Cardiac muscle cell (in vitro differentiated cells and primary cell): ENCODE measurements around the gene ACRBP. TPM values are rescaled to one million over a fixed set of nuclear protein-coding genes. Genes with fewer than 3 reads are reported as not detected.

Source experiments
- DNase-seq, 2 donors: peaks; one replicate each; pipeline versions ENCODE4 v3.0.0 to v3.0.0-alpha.2; 2010 to 2017; ENCODE audit warnings: low read depth in 1 of 2, low spot score in 1 of 2
- H3K27ac ChIP-seq: fragments of 200-600 bp; sonication (generic); 2 replicates; pipeline ENCODE4 v1.5.1; 2016
- H3K27me3 ChIP-seq: fragments of 200-600 bp; sonication (generic); 2 replicates; pipeline ENCODE4 v1.6.0; 2016; ENCODE audit warnings: control low read depth
- H3K36me3 ChIP-seq: fragments of 200-600 bp; sonication (generic); 2 replicates; pipeline ENCODE4 v1.5.1; 2016; ENCODE audit warnings: control low read depth
- H3K4me1 ChIP-seq: fragments of 200-600 bp; sonication (generic); 2 replicates; pipeline ENCODE4 v1.8.1; 2017; ENCODE audit warnings: low read depth, mild to moderate bottlenecking, mixed run types
- H3K4me3 ChIP-seq: fragments of 200-600 bp; sonication (generic); 2 replicates; pipeline ENCODE4 v1.5.1; 2016; ENCODE audit warnings: mild to moderate bottlenecking
- H3K9me3 ChIP-seq: fragments of 200-600 bp; sonication (generic); 2 replicates; pipeline ENCODE4 v1.5.1; 2017; ENCODE audit warnings: low read depth, mild to moderate bottlenecking, control low read depth
- polyA plus RNA-seq: library from polyadenylated mRNA; unstranded; fragments of >200 nt; fragmentation: Nextera tagmentation; extraction: Ambion mirVana; gene quantifications from 2 replicates; pipeline ENCODE4 v1.2.1, GENCODE V29; 2016
- total RNA-seq: library from RNA; depleted of rRNA; stranded (reverse); fragments of >200 nt; gene quantifications from 2 replicates; pipeline ENCODE4 v1.2.3, GENCODE V29; 2016
- TF ChIP-seq, protein P1 (sequence below): IDR thresholded peaks from 2 replicates; pipeline ENCODE4 v1.5.1; 2012; ENCODE audit warnings: low read depth, mild to moderate bottlenecking, low read length

Gene ACRBP
- total and polyA plus RNA-seq, 2 experiments from 2014 or later = 2.6 to 2.8 TPM

DNA sequence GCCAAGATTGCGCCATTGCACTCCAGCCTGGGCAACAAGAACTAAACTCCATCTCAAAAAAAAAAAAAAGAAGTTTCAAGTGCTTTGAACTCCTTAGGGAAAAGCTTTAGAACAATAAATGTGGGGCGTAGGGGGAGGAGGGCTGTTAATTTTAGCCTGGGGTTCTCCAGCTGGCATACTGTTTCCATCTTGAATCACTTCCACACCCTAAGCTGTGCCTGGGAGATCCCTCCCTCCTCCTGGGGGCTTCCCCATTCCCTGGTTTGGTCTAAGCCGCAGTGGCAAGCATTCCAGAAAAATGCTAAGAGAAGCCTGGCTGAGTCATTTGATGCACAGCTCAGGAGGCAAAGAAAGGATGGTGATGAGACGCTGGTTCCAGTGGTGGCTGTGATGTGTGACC lies 44.2 kb upstream of the ACRBP start:
- TF ChIP-seq, protein P1, sequence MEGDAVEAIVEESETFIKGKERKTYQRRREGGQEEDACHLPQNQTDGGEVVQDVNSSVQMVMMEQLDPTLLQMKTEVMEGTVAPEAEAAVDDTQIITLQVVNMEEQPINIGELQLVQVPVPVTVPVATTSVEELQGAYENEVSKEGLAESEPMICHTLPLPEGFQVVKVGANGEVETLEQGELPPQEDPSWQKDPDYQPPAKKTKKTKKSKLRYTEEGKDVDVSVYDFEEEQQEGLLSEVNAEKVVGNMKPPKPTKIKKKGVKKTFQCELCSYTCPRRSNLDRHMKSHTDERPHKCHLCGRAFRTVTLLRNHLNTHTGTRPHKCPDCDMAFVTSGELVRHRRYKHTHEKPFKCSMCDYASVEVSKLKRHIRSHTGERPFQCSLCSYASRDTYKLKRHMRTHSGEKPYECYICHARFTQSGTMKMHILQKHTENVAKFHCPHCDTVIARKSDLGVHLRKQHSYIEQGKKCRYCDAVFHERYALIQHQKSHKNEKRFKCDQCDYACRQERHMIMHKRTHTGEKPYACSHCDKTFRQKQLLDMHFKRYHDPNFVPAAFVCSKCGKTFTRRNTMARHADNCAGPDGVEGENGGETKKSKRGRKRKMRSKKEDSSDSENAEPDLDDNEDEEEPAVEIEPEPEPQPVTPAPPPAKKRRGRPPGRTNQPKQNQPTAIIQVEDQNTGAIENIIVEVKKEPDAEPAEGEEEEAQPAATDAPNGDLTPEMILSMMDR = no peak
- no peak overlapping the region for H3K4me3 ChIP-seq

DNA sequence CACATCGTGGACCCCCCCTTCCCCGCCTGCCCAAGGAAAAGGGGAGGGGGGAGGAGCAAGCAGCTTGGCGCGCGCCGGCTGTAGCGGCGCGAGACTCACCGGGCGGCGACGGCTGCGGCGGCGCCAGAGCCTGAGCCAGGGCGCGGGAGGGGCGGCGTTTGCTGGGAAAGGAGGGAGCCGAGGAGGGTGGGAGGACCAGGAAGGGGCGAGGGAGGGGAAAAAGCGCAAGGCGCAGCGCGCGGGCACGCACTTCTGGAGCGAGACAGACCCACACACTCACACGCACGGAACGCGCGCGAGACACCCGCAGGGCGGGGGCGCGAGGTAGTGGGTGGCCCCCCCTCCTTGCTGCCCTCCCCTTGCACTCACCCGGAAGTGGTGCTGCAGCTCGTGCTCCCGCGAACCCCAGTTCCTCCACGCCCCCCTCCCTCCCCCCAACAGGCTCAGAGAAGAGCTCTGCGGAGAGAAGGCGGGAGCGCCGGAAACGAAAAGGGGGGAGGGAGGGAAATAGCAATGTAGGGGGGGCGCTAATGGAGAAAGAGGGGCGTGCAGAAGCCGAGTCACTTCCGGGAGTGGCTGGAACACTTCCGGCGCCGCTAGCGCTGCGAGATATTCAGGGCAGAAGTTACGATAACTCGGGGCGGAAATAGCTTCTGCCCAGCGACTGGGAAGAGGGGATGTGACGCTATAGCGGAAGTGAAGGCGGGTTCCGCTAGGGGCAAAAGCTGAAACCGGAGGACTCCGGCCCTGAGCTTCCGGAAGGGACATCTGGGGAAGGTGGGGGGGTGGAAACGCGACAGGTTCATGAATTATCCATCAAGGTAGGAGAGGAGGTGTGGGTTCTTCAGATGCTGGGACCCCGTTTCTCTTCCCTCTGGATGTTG lies 42.0 kb upstream of the ACRBP start, which contains the start of gene ZNF384:
Gene ZNF384, minus strand, starts transcription at position 377 of the 884 bp plus-strand sequence. CDS start 9,855 bp downstream, outside the sequence.
- H3K4me1 ChIP-seq = peaks cover 13% of the 10 kb centered on the region
- peaks cover 2% of the 10 kb centered on the region for H3K36me3 ChIP-seq
- H3K27me3 ChIP-seq = no peaks in the 10 kb centered on the region
- TF ChIP-seq, protein P1 = peak; percentile 19
- H3K4me3 ChIP-seq = peak within 1 kb of the TSS; percentile 65
- no peaks in the 10 kb centered on the region for H3K9me3 ChIP-seq
- peak within 1 kb of the TSS; percentile 84 for H3K27ac ChIP-seq
- peak; percentile 98 to 99 for DNase-seq

More for the DNA sequence above, 44.2 kb upstream of the ACRBP start:
- peaks cover 13% of the 10 kb centered on the region for H3K4me1 ChIP-seq
- no peak overlapping the region for H3K27ac ChIP-seq
- H3K27me3 ChIP-seq = no peaks in the 10 kb centered on the region
- H3K36me3 ChIP-seq = no peaks in the 10 kb centered on the region
- peak in 1 of 2 donors; percentile 44 for DNase-seq
- no peaks in the 10 kb centered on the region for H3K9me3 ChIP-seq

DNA sequence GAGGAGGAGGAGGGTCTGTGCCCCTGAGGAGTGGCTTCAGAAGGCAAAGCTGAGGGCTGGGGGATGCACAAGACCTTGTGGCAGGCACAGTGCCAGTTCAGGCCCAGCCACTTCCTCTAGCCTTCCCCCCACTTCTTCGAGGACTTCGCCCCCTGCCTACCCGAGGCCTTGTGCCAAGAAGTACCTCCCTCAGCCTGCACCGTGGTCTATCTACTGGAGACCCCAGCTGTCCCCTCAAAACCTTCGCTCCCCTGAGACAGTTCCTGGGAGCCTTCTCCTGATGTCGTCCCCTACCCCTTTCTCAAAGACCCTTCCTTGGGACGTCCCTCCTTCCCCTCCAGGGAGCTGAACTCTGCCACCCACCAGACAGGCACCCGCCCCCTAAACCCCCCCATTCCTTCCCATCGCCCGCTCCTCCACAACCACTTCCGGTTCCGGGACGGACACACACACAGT lies 41.3 kb upstream of the ACRBP start:
- peak in 1 of 2 donors; percentile 35 for DNase-seq
- peak overlapping the region; percentile 65 for H3K4me3 ChIP-seq
- H3K27ac ChIP-seq = peak overlapping the region; percentile 84
- no peaks in the 10 kb centered on the region for H3K9me3 ChIP-seq
- H3K4me1 ChIP-seq = peaks cover 13% of the 10 kb centered on the region
- peaks cover 5% of the 10 kb centered on the region for H3K36me3 ChIP-seq
- TF ChIP-seq, protein P1 = no peak
- H3K27me3 ChIP-seq = no peaks in the 10 kb centered on the region

DNA sequence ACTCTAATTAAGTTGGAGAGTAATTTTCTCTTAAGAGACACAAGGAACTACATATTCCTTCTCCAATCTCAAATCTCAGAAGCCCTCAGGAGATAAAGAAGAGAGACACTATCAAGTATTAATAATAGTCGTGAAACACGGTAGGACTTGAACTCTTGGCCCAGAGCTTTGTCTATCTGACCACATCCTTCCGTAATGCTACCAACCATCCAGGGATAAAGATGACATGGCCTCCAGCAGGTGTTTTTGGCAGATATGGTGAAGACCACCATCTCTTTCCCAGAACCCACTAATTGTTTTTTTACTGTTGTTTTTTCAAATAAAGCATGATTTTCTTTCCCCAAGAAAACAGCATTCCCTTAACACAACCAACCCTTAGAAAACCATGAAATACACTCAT lies 38.6 kb upstream of the ACRBP start:
- no peak overlapping the region for H3K27ac ChIP-seq
- no peak overlapping the region for H3K4me3 ChIP-seq
- TF ChIP-seq, protein P1 = no peak
- H3K36me3 ChIP-seq = peaks cover 5% of the 10 kb centered on the region
- no peaks in the 10 kb centered on the region for H3K27me3 ChIP-seq
- H3K9me3 ChIP-seq = no peaks in the 10 kb centered on the region
- H3K4me1 ChIP-seq = peaks cover 13% of the 10 kb centered on the region
- no peak for DNase-seq

DNA sequence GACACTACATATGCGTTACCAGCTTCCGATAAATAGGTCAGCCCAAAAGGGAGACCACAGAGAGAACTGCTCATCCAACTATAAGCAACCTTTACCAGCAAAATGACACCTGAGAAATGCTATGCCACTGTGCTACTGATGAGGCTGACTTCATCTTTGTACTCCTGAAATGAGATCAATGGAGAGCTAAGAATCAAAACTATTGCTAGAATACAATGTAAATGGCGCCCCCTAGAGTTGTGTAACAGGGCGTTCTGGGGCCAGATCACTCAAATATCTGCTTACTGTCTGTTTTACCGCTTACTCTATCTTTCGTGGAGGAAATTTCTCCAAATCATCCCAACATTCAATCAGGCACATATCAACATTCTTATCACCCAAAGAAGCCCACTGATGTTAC lies 37.4 kb upstream of the ACRBP start:
- Histone ChIP-seq H3K36me3 (peaks cover 5% of the 10 kb centered on the region), H3K27ac (no peak overlapping the region), H3K27me3 (no peaks in the 10 kb centered on the region), H3K9me3 (no peaks in the 10 kb centered on the region), H3K4me1 (peaks cover 10% of the 10 kb centered on the region), H3K4me3 (no peak overlapping the region)
- DNase-seq = peak; percentile 49 to 50
- TF ChIP-seq, protein P1 = peak; percentile 55
